Stimulated activated CD4-positive, alpha-beta T cell treated with anti-CD3 and anti-CD28 coated beads, Interleukin-15, amount 100 ng/mL, for 24 hours (primary cell): ENCODE results near the gene LMNTD2.
"Not testable (repeated sequence)": the region's sequence is repeated elsewhere in the genome, so short reads cannot be mapped to it uniquely, and the experiment has no call there.

Experiments
- DNase-seq: peaks from one replicate; pipeline ENCODE4 v3.0.0-alpha.2; 2020

The LMNTD2 gene

GRCh38 chr11:587546-587945 is 27.0 kb upstream of the LMNTD2 start:
- DNase-seq: no peak

- no peak for DNase-seq
Measured at GRCh38 chr11:586376-587316, 26.1 kb upstream of the LMNTD2 start.

GRCh38 chr11:584287-584686 is 23.7 kb upstream of the LMNTD2 start:
- DNase-seq: no peak

GRCh38 chr11:581752-582151 is 21.2 kb upstream of the LMNTD2 start:
- DNase-seq: no peak

- DNase-seq: no peak
Measured at GRCh38 chr11:581342-581741, 20.8 kb upstream of the LMNTD2 start.

DNA sequence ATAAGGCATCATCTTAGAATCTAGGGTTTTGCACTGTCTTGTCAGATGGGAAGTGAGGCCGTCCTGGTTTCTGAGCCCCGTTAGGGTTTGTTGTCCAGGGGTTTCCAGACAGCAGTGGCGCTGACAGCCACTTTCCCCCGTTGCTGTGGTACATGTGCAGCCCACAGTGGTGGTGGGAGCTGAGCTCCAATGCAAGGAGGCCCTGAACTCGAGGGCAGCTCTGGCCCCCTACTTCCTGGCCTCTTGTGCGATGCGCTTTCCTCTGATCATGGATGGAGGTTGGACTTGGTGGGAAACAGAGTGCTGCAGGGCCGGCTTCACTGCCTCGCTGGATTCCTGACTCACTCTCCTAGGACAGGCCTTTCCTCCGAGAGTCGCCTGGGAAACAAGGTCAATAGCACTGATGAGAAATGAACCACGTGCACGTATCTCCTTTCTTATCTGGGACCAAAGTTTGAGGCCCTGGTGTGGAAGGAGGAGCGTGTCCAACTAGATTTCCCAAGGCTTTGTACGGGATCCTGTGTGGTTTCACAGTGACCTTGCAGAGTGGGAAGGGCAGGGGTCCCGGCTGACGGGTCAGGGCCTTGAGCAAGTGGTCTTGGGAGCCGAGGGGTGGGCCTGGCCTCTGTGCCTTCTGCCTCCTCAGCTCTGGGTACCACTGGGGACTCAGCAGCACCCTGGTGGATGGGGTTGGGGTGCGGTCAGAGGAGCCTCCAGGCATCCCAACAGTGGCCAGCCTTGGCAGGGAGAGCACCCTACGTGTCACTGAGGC is 19.5 kb upstream of the LMNTD2 start:
- DNase-seq: no peak

DNA sequence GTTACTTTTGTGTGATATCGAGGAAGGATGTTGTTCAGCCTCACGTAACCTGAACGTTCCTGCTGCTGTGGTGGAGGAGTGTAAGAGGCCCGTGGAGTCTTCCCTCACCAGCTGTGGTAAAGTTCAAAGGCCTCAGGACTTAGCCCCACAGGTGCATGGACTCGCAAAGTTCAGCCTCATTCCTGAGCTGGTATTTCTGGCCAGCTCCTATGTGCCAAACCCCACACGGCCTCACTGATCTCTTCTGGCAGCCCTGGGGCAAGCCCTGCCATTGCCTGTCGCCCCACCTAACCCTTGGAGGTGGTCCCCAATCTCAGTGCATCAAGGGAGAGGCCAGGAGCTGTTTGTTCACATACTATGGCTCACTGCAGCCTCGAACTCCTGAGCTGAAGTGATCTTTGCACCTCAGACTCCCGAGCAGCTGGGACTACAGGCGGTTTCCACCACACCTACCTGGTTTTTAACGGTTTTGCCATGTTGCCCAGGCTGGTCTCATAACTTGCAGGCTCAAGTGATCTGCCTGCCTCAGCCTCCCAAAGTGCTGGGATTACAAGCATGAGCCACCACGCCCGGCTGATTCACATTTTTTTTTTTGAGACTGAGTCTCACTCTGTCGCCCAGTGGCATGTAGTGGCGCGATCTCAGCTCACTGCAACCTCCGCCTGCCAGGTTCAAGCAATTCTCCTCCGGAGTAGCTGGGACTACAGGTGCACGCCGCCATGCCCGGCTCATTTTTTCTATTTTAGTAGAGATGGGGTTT is 17.9 kb upstream of the LMNTD2 start:
- DNase-seq: no peak

GRCh38 chr11:577611-577894 is 17.0 kb upstream of the LMNTD2 start:
- DNase-seq: no peak

GRCh38 chr11:576811-577610 is 16.5 kb upstream of the LMNTD2 start:
- DNase-seq: no peak

- DNase-seq: peak; percentile 96
Measured at GRCh38 chr11:575996-576768, 15.6 kb upstream of the LMNTD2 start, which contains the start of gene PHRF1. TSS of gene PHRF1 (plus strand) at chr11:576470. CDS start at chr11:581513, 5,043 bp downstream.

GRCh38 chr11:575313-575995 is 14.9 kb upstream of the LMNTD2 start:
- no peak for DNase-seq

- peak; percentile 37 for DNase-seq
Measured at GRCh38 chr11:574632-575312, 14.2 kb upstream of the LMNTD2 start.

- not testable (repeated sequence) for DNase-seq
Measured at GRCh38 chr11:574031-574570, 13.6 kb upstream of the LMNTD2 start.

- DNase-seq: no peak
Measured at GRCh38 chr11:573146-573759, 12.7 kb upstream of the LMNTD2 start.

DNA sequence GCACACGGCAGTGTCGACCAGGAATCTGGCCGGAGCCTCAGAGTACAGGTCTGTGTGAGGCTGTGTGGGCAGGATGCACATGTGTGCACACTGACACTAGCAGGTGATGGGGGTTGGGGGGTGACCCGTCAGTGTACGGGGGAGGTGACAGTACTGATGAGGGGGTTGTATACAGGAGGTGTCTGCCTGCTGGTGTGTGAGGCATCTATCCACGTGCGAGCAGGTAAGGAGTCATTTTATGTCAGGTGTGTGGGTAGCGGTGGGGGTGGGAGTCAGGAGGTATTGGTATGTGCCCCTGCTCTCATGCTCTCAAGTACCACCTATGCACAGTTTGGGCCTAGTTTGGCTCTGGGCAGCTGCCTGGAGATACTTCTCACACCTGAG is 11.3 kb upstream of the LMNTD2 start:
- DNase-seq: no peak

- DNase-seq: no peak
Measured at GRCh38 chr11:569158-569885, 8.8 kb upstream of the LMNTD2 start.

- peak; percentile 94 for DNase-seq
Measured at GRCh38 chr11:568306-569157, 8.0 kb upstream of the LMNTD2 start.
